ENCODE data around the gene PTPRH.

Gene PTPRH

GRCh38 chr19:55132453-55133129 lies 76.7 kb downstream of the PTPRH start:
- no peak overlapping the region for H3K4me3 ChIP-seq (ENCODE audit: low read length)
- DNase-seq (ENCODE audit: low read depth), result no peak
- TF ChIP-seq CTCF (conservative IDR thresholded peaks at IDR 0.05; ENCODE audit: low read length), result peak; percentile 11; the same call in 1 of the 2 replicates

- H3K4me3 ChIP-seq (ENCODE audit: low read length), result no peak overlapping the region
- TF ChIP-seq CTCF (conservative IDR thresholded peaks at IDR 0.05; ENCODE audit: low read length), result no peak
- peak; percentile 71 for DNase-seq (ENCODE audit: low read depth)
Measured at GRCh38 chr19:55131421-55131820, 77.9 kb downstream of the PTPRH start.

Data from AG10803 (cell line).